Fibroblast of peridontal ligament (primary cell): Measurements from ENCODE around the gene CHD2.
A peak's percentile ranks its signal among the peaks of the same experiment; 100 is the strongest.

Experiments
- DNase-seq: peaks from one replicate; pipeline ENCODE4 v3.0.0-alpha.2; 2010; ENCODE audit errors: extremely low read depth

CHD2 gene

DNA sequence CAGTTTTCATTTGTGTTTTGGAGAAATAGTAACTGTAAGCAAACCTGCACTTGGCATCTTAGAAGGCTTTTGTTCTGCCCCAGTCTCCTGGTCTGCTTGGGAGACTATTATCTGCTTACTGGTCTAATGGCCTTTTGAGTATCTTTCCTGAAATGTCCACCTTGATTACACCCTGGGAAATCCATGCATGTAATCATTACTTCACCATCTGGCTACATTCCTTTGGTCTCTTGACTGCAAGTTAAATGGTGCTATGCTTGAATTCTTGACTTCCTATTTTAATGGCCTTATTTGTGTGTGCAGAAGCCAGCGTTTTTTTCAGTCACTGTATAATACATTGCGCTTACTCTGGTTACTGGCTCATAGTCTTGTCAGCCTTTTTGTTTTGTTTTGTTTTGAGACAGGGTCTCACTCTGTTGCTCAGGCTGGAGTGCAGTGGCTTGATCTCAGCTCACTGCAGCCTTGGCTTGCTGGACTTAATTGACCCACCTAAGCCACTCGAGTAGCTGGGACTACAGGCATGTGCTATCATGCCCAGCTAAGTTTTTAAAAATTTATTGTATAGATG, 30.0 kb downstream of the CHD2 start:
- DNase-seq = peak; percentile 56

DNA sequence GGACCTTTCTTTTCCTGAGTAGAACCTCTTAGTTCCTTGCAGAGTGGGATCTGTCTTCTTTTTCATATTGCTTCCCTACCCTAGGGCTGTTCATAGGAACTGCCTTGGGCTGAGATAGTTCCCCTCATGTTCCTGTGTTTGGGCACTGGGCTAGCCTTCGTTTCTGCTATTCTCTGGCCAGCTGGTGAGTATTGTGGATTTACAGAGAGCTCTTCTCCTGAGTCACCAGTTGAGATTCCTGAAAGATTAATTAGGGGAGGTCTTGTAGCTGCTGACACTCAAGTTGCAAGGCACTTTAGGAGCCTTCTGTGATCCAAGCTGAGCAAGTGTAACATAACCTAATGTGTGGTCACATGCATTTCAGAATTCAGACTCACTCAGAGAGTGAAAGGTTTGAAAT, 30.7 kb downstream of the CHD2 start:
- peak; percentile 92 for DNase-seq

DNA sequence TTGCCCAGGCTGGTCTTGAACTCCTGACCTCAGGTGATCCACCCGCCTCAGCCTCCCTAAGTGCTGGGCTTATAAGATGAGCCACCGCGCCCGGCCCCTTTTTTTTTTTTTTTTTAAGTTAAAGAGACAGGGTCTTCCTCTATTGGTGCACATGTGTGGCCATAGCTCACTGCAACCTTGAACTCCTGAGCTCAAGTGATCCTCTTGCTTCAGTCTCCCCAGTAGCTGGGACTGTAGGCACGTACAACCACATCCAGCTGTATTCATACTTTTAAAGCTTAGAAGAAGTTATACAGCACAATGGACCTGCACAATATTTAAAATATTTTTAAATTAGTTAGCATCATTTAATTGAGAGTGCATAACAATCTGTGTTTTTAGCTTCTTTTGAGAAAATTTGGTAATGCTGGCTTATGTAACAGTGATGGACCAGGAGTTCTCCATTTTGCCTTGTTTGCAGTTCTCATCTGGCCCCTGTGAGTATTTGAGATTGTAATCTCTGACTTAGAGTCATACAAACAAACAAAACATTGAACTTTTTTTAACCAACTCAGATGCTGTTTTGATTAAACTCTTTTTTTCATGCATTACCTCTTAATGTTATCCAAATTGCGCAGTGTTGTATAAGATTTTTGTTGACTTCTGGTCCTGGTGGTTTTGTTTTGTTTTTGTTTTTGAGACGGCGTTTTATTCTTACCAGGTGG, 33.0 kb downstream of the CHD2 start:
- DNase-seq = no peak

DNA sequence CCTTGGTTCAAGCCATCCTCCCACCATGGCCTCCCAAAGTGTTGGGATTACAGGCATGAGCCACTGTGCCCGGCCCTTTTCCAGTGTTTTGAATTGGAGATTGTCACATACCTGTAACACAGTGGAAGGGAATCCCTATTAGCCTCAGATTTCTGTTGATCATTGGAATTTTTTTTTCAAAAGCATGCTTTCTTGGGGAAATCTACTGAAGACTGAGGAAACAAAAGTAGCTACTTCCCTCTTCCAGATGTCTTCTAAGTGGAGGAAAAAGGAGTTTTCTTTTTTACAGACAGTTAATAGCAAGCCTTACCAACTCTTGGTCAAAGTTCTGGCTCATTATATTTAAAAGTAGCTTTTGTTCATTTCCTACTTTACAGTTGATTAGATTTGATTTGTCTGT, 33.7 kb downstream of the CHD2 start:
- DNase-seq = no peak

DNA sequence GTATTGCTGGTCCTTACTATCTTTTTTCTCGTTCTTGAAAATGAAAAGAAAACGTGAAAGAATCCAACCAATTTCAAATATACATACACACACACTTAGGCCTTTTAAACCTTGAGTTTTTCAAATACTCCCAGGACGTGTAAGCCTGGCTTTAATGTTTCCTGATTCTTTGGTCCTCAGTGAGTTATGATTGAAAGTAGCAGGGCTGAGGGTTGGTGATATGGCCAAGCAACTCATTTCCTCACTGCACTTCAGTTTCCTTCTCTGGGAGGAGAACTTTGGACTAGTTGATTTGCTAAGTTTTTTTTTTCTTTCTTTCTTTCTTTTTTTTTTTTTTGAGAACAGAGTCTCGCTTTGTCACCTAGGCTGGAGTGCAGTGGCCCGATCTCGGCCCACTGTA, 34.6 kb downstream of the CHD2 start:
- no peak for DNase-seq

DNA sequence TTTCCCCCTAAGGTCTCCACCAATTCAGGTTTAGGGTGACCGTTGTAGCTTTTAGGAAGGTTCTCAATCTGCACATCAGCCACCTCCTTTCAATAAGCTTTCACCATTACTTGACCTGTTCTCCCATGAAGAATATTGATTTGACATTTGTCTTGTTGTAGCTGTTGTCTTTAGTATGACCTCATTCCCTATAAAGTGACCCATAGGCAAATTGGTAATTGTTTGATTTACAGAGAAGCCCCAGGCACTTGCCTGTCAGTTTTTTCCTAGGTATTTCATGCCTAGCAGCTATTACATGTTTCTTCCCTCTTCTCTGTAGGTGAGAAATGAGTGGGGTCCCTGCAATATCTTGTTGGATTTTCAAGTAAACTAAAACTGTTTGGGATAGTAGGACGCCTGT, 36.0 kb downstream of the CHD2 start:
- no peak for DNase-seq

DNA sequence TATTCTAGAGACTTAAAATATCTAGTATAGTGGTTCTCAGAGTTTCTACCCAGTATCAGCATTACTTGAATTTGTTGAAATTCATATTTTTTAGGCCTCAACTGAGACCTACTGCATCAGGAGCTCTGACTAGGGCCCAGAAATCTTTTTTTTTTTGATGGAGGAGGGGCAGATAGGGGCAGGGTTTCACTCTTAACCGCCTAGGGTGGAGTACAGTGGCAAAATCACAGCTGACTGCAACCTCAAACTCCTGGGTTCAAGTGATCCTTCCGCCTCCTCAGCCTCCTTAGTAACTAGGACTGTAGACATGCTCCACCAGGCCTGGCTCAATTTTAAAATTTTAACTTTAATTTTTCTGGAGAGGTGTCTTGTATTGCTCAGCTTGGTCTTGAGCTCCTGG, 36.6 kb downstream of the CHD2 start:
- DNase-seq = no peak

DNA sequence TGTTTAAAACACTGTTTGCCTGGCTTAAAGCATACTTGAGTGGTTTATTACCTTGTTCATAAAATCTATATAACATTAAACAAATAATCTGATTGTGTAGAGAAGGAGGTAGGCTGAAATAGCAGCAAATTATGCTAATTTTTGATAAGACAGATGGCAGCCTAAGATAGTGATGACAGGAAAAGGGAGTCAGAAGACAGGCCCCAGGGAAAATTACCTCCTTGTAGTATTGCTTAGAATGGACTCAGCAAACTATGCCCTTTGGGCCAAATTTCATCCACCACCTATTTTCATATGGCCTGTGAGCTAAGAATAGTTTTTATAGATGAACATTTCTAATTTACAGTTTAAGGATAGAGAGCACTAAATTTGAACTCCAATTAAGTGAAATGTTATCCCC, 37.8 kb downstream of the CHD2 start:
- no peak for DNase-seq

DNA sequence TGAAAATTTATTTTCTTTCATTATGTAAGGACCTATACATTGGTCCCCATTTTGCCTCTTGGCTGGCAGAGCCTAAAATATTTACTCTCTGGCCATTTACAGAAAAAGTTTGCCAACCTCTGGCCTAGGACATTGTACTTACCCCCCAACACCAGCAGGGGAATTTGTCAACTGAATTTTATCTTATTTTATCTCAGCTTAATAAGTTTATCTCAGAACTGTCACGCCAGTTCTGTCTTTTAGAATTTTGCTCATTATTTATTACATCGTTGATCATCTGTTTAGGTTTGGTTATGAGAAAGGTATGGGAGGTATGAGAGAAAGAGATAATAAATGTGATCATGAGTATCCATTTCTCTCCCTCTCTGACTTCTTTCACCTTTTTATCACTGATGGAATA, 38.3 kb downstream of the CHD2 start:
- no peak for DNase-seq

DNA sequence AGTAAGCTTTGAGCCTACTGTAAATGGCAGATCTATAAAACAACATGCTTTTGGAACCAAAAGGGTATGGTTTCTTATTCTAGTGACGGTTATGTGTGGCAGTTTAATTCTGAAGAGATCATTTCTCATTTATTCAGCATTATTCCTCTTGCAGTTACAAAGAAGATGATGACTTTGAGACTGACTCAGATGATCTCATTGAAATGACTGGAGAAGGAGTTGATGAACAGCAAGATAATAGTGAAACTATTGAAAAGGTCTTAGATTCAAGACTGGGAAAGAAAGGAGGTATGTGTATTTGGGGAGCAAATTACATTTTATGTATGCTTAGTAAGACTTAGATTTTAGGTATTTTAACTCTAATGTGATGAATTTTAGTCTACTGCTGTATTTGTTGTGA, 41.5 kb downstream of the CHD2 start:
- DNase-seq = no peak

DNA sequence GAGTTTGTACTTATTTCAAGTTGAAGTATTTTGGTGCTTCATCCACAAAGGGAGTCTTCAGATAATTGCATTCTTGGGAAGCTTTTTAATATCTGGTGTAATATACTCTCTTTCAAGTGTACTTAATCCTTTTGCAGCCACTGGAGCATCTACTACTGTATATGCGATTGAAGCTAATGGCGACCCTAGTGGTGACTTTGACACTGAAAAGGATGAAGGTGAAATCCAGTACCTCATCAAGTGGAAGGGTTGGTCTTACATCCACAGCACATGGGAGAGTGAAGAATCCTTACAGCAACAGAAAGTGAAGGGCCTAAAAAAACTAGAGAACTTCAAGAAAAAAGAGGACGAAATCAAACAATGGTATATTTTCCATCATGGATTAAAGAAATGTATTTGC, 42.6 kb downstream of the CHD2 start:
- DNase-seq = no peak

DNA sequence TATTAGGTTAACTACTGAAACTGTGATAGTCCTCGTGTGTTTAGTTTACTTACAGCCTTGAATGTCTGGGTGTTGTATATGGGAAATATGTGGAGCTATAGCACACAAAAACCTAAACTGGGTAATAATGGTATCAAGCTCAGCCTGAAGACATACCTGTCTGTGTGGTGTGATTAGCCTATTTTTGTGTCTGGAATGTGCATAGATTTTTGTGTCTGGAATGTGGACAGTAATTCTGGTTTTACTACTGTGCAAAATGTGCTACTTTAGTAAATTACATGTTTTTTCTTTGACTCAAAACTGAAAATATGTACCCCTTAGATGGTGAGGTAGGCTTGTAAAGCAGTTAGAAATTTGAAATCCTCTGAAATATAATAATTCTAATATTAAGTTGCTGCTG, 43.5 kb downstream of the CHD2 start:
- no peak for DNase-seq

DNA sequence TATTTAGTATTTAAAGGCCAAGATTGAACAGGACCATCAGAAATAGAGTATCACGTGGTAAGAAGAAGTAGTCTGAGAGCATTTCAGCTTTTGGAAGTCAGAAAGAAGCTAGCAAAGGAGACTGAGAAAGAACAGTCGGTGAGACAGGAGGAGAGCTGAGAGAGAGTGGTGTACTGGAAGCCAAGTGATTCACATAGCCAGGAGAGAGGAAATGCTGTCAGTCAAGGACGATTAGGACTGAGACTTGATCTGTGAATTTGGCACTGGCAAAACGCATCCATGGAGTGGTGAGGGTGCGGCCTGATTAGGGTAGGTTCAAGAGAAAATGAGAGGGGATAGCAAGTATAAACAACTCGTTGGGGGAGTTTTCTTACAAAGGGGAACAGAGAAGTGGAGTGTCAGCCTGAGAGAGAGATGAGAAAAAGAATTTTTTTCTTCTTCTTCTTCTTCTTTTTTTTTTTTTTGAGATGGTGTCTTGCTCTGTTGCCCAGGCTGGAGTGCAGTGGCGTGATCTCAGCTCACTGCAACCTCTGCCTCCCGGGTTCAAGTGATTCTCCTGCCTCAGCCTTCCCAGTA, 44.9 kb downstream of the CHD2 start:
- no peak for DNase-seq

DNA sequence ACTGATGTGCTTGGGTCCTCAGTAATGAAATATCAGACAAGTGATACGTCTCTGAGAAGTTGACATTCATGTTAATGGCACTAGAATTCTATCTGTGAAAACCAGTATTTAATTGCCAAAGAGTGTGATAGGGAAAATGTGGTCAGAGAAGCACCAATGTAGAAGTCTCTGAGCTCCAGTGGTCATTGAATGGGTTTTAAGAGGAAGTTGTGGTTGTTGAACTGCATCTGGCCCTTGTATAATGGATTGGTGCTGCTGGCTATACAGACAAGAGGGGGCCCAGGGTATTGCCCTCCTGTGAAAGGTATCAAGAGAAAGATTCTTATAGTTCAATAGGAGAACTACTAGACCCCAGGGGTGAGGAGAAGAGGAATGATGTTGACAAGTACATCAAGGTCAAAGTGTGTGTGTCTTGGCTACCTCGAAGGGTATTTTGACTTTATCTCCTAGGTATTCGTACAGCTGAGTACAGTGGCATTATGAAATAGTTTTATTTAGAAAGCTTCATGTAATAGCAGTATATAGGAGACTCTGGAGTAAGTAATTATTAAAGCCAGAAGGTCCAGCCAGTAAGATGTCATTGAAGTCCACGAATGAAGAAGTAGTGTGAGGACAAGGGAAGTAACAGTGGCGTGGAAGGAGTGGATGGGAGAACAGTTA, 47.1 kb downstream of the CHD2 start:
- DNase-seq = no peak

DNA sequence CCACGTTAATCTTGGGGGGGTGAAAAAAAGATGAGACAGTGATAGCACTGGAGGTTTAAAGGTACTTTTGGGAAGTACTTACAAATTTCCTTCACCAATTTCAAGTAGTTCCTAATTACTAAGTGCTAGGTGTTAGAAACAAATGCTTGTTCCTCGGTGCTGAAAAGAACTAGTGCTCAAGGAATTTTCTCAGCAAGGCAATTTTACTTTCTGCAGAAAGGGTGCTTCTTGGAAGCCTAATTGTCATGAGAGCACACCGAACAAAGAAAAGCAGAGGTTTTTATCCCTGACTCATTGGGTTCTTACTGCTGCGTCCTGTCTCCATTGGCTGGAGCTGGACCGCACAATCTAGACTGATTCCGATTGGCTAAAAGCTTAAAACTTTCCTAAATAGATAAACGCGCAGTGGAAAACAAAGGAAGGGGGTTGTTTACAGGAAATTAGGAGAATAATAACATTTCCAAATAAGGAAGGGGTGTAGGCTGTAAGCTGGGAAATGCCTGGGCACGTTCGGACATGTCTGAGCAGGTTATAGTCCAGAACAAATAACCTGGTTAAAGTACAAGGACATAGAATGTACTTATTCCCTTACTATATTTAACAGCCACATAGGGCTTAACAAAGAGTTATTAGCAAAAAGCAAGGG, 49.6 kb downstream of the CHD2 start:
- DNase-seq = no peak

DNA sequence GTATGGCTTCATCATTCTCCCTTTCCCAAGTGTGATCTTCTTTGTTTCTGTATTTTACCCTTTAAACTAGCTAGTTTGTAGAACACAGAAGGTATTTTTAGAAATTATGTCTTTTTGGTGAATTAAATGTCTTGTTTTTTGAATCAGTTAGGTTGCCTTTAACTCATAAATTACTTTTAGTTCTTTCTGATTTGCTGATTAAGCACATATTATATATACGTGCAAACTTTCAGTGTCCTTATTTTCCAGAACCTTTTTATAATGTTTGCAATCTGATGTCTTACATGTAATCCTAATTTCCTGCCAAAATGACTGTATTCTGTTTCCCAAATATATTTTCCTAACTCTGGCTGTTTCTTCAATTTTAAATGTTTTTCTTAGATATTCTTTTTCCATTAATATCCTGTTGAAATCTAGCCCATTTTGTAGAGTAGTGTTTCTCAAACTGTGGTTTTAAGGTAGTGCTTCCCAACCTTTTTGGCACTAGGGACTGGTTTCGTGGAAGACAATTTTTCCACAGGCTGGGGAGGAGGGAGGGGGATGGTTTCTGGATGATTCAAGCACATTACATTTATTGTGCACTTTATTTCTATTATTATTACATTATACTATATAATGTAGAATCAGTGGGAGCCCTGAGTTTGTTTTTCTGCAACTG, 51.8 kb downstream of the CHD2 start:
- no peak for DNase-seq

DNA sequence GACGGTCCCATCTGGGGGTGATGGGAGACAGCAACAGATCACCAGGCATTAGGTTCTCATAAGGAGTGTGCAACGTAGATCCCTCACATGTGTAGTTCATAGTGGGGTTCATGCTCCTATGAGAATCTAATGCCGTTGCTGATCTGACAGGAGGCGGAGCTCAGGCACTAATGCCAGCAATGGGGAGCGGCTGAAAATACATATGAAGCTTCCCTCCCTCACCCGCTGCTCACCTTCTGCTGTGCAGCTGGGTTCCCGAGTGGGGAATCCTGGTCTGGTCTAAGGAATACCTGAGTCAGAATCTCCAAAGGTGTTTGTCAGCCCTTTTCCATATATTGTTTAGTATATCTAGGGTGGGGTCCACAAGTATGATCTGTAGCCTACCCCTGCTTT, 52.3 kb downstream of the CHD2 start:
- DNase-seq = no peak

DNA sequence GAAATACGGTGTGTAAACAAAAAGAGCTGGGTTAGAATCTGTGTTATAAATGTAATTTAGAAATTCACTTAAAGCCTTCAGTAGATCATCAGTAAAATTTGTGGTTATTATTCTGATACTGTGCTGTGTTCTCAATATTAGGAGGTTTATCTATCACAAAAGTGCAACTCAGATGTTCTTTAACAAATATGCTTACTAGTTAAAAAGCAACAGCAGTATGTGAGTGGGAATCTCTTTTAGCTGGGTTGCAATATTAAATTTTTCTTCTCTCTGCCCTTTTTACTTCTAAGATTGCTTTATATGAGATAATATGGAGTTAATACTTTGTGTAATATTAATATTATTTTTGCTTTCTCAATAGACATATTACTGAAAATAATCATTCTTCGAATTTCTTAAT, 53.4 kb downstream of the CHD2 start:
- DNase-seq = no peak

DNA sequence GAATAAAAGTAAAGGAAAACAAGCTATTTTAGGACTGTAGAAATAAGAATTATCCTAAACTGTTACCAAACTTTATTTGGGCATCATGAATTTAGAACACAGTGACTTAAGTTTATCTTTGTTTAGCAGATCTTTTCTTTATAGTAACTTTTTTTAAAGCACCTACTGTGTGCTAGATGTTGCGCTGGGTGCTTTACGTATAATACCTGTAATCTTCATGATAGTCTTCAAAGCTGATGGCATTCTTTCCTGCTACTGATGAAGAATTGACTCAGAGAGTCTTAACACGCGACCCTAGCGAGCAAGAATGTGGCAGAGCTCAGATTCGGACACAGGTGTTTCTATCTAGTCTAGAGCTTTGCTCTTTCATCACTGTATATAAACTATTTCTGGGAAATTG, 53.9 kb downstream of the CHD2 start:
- no peak for DNase-seq

DNA sequence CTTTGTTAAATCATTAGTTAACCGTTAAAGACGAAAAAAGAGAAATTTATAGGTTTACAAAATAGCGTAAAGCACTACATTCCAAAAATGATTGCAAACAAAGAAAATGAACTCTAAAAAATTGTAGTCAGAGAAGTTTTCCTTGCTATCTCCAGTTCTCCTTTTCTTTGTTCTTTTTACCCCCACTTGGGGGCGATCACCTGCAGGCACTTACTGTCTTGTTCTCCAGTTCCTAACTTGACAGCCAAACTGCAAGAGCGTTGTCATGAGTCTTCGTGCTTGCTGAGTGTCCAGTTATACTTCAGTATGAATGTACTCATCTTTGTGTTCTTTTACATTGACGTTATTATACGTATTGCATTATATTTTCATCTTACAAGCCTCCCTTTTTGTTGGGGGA, 54.5 kb downstream of the CHD2 start:
- DNase-seq = no peak

DNA sequence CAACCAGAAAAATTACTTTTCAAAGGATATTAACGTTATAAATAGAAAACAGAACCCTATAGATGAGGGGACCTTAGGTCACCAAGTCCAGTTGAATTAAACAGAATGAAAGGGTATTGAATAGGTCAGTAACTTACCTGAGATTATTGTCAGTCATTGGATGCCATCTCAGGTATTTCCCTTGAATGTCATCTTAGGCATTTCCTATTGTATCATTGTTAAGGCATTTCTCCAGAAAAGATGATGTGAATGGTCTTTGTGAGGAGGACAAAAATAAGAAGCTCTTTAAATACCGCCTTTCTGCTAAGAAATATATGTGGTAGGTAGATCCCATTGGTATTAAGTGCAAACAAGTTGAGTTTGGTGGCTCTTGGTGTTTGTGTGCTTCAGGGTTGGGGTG, 55.6 kb downstream of the CHD2 start:
- no peak for DNase-seq

DNA sequence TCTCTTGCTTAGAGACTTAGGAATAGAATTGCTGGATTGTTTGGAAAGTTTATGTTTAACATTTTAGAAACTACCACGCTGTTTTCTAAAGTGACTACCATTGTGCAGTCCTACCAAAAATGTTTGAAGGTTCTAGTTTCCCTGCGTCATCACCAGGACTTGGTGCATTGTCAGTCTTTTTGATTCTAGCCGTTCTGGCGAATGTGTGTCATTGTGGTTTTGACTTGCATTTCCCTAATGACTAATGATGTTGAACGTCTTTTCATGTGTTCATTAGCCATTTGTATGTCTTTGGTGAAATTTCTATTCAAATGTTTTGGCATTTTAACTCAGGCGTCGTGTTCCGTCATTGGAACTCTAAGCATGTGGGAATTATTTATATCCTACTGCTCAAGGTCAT, 58.0 kb downstream of the CHD2 start:
- no peak for DNase-seq
